GM21367 (cell line): ENCODE data around the gene HOXA5.
A peak's percentile ranks its signal among the peaks of the same experiment; 100 is the strongest.

ENCODE experiments used
- ATAC-seq: cut with Tn5 transposase; IDR thresholded peaks from one replicate; pipeline ENCODE4 v1.9.1; 2021; ENCODE audit not compliant: unreplicated experiment

Gene HOXA5

GRCh38 chr7:27097686-27098577 lies 45.5 kb downstream of the HOXA5 start:
- no peak for ATAC-seq

- no peak for ATAC-seq
These were observed 46.5 kb downstream of the HOXA5 start for GRCh38 chr7:27096768-27097514.

DNA sequence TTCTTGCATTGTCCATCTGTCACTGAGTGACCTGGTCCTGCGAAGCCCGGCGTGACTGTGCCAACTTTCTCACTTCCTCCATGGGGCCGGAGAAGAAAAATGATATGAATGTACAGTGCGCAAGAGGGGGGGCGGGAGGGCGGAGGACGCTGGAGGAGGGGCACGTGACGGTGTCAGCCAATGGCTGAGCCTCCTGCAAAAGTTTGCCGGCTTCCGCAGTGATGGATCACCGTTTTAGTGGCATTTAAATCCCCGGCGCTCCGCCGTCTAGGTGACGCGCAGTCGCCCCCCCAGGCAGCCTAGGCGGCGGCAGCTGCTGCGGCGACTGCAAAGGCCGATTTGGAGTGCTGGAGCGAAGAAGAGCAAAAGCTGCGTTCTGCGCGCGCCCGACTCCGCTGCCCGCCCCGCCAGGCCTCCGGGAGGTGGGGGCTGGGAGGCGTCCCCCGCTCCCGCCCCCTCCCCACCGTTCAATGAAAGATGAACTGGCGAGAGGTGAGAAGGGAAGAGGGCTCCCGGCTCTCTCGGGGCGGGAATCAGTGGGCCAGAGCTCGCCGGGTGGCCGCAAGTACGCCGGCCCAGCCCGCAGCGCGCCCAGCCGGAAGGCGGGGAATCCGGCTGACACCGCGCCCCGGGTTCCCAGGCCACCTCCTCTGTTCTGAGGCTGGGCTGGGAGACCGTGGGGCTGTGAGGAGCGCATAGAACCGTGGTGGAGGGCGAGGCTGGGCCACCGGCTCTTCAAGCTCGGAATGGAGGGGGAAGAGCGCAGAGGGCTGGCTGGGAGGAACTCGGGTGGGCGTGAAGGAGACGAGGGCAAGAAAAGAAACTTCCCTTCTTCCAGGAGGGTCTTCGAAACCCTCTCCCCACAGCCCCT lies 47.3 kb downstream of the HOXA5 start, which contains the start of gene HOXA1:
HOXA1 (minus strand) TSS at position 104 of the 871 bp plus-strand sequence; CDS start at position 16, 88 bp downstream.
- ATAC-seq: peak; percentile 81

DNA sequence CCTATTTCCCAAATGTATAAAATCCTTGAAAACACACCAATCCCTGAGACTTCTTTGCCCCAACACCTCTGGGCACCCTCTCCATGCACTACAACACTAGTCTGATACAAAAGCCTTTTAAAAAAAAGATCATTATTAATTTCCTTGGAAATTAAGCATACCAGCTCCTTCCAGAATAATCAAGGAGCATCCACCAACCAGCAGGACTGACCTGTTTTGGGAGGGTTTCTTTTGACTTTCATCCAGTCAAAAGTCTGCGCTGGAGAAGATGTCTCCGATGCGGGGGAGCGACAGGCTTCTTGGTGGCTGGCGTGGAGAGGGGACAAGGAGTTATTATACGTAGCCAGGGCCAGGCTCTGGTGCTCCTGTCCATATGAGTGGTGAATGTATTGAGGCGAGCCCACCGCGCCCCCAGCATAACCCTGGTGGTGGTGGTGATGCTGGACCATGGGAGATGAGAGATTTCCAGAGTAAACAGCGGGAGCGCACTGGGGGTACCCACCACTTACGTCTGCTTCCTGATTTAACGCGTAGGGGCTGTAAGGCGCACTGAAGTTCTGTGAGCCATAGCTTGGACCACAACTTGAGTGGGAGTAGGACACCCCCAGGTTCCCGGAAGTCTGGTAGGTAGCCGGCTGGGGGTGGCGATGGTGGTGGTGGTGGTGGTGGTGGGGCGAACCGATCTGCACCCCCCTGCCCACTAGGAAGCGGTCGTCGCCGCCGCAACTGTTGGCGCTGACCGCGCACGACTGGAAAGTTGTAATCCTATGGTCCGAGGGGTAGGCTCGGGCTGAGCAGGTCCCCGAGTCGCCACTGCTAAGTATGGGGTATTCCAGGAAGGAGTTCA lies 48.2 kb downstream of the HOXA5 start:
- ATAC-seq: no peak

- ATAC-seq: no peak
These were observed 49.0 kb downstream of the HOXA5 start for GRCh38 chr7:27094304-27095049.

GRCh38 chr7:27093184-27093895 lies 50.1 kb downstream of the HOXA5 start:
- ATAC-seq: no peak

GRCh38 chr7:27092819-27093110 lies 50.7 kb downstream of the HOXA5 start:
- ATAC-seq: no peak

- ATAC-seq: no peak
These were observed 51.3 kb downstream of the HOXA5 start for GRCh38 chr7:27091941-27092818.

GRCh38 chr7:27091105-27091504 lies 52.4 kb downstream of the HOXA5 start:
- ATAC-seq: no peak
